PC-3 (cell line): Measurements from ENCODE around the gene NRBF2.

Source experiments
- EZH2 ChIP-seq: fragments of 300-600 bp; sonication (generic); IDR thresholded peaks from one replicate; pipeline ENCODE4 v1.6.1; 2017; ENCODE audit warnings: antibody characterized with exemption, mild to moderate bottlenecking, low read length; ENCODE audit not compliant: unreplicated experiment
- TF ChIP-seq, protein P1 (sequence below): fragments of 300-600 bp; sonication (generic); conservative IDR thresholded peaks from 2 replicates; pipeline ENCODE4 v1.5.1; 2017; ENCODE audit warnings: antibody characterized with exemption, low read depth, mild to moderate bottlenecking, low read length

DNA sequence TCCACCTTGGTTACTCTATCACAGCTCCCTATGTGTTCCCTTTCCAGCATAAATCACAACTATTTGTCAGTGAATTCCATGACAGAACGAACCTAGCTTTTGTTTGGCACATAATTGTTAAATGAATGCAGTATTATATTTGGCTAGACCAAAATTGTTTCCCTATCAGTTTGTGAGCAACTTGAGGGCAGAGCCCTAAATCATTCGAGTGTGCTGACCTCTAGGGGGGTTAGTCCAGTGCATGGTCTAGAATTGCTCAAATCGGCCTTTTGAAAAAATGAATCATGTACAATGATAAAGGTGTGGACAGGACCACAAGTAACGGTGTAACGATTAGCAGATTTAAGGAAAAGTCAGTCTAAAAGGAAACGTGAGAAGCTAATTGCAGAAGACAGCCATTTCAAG is 475 bp upstream of the NRBF2 start:
- TF ChIP-seq, protein P1, sequence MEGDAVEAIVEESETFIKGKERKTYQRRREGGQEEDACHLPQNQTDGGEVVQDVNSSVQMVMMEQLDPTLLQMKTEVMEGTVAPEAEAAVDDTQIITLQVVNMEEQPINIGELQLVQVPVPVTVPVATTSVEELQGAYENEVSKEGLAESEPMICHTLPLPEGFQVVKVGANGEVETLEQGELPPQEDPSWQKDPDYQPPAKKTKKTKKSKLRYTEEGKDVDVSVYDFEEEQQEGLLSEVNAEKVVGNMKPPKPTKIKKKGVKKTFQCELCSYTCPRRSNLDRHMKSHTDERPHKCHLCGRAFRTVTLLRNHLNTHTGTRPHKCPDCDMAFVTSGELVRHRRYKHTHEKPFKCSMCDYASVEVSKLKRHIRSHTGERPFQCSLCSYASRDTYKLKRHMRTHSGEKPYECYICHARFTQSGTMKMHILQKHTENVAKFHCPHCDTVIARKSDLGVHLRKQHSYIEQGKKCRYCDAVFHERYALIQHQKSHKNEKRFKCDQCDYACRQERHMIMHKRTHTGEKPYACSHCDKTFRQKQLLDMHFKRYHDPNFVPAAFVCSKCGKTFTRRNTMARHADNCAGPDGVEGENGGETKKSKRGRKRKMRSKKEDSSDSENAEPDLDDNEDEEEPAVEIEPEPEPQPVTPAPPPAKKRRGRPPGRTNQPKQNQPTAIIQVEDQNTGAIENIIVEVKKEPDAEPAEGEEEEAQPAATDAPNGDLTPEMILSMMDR = peak; percentile 34; the same call in 1 of the 2 replicates
- TF ChIP-seq EZH2 = no peak
